Neural progenitor cell (in vitro differentiated cells): ENCODE results near the gene TMEM79.

Experiments
- CTCF ChIP-seq: fragments of 200-600 bp; sonication (generic); IDR thresholded peaks from 2 replicates; pipeline ENCODE4 v1.5.1; 2017; ENCODE audit warnings: antibody characterized with exemption, mild to moderate bottlenecking
- EZH2 ChIP-seq: fragments of 200-600 bp; sonication (generic); IDR thresholded peaks from 2 replicates; pipeline ENCODE4 v1.6.1; 2017; ENCODE audit warnings: antibody characterized with exemption, mild to moderate bottlenecking, moderate library complexity
- EZH2phosphoT487 ChIP-seq: fragments of 200-600 bp; sonication (generic); IDR thresholded peaks from 2 replicates; pipeline ENCODE4 v1.6.1; 2017; ENCODE audit warnings: antibody characterized with exemption

GRCh38 chr1:156247460-156248322 lies 36.4 kb upstream of the TMEM79 start, which contains the start of gene PAQR6:
- TF ChIP-seq EZH2 (no peak), CTCF (no peak), EZH2phosphoT487 (no peak)
